K562 (cell line): Measurements from ENCODE around the gene PDE1A. TPM values are rescaled to one million over a fixed set of nuclear protein-coding genes. Genes with fewer than 3 reads are reported as not detected.

ENCODE experiments used
- ATAC-seq: fragments of 200-7000 bp; cut with Tn5 transposase; 3 replicates; pipeline ENCODE4 v1.9.1; 2020; ENCODE audit warnings: moderate library complexity
- BruUV-seq: library from RNA; stranded (reverse); fragments of 400-500 nt; replicated peaks from 2 replicates; lab custom pipeline; 2021; lab: Mats Ljungman, UMichigan
- CTCF ChIA-PET: fragments of 300-600 bp; formaldehyde crosslinking; extraction: SDS; loops from one replicate; lab custom pipeline; 2021; ENCODE audit warnings: low intra/inter-chr PET ratio; lab: Yijun Ruan, JAX
- POLR2A ChIA-PET: fragments of 300-600, 350-650 bp; sonication (Branson Sonifier 250); formaldehyde crosslinking; extraction: SDS; loops from one replicate; lab custom pipeline; 2021; ENCODE audit warnings: antibody characterized with exemption, inconsistent platforms; lab: Yijun Ruan, JAX
- DNase-seq, 4 experiments: peaks; one replicate each; pipeline versions ENCODE4 v3.0.0 to v3.0.0-alpha.2; 2011 to 2018; ENCODE audit warnings: low spot score in 3 of 4, mixed read lengths in 3 of 4; ENCODE audit errors: extremely low read depth in 1 of 4
- FAIRE-seq: peaks from 2 replicates; lab custom pipeline; 2011; peaks lifted over from hg19 to GRCh38; lab: Jason Lieb, UNC
- H2AFZ ChIP-seq: 2 replicates; pipeline ENCODE4 v1.6.0; 2011; ENCODE audit warnings: low read depth, low read length, control low read depth, inconsistent platforms
- H3K27ac ChIP-seq: fragments of 200-600 bp; 3 replicates; pipeline ENCODE4 v1.8.0; 2011; ENCODE audit warnings: low read depth, mild to moderate bottlenecking, control low read depth, inconsistent platforms, low read length, moderate library complexity, mixed read lengths; ENCODE audit errors: extremely low read depth
- H3K27me3 ChIP-seq, 2 experiments: fragments of 300-600 bp in 1 of 2; 2 replicates in 1 of 2; 3 replicates in 1 of 2; pipeline versions ENCODE4 v1.6.0 to v1.8.0; 2011; ENCODE audit warnings: inconsistent platforms in 2 of 2, low read length in 2 of 2, mild to moderate bottlenecking in 1 of 2, mixed read lengths in 1 of 2, moderate library complexity in 1 of 2; ENCODE audit not compliant: control insufficient read depth in 2 of 2, insufficient read depth in 2 of 2
- H3K36me3 ChIP-seq: fragments of 300-600 bp; 3 replicates; pipeline ENCODE4 v1.8.0; 2011; ENCODE audit warnings: mild to moderate bottlenecking, low read length, inconsistent platforms; ENCODE audit not compliant: control insufficient read depth, insufficient read depth
- H3K4me1 ChIP-seq, 2 experiments: fragments of 200-600 bp in 1 of 2; replicated peaks in 1 of 2; 2 replicates in 1 of 2; 3 replicates in 1 of 2; pipeline versions ENCODE4 v1.5.1 to v1.8.0; 2011; ENCODE audit warnings: inconsistent platforms in 2 of 2, low read length in 2 of 2, mild to moderate bottlenecking in 1 of 2, mixed read lengths in 1 of 2, moderate library complexity in 1 of 2; ENCODE audit not compliant: control insufficient read depth in 2 of 2, insufficient read depth in 2 of 2
- H3K4me2 ChIP-seq: 2 replicates; pipeline ENCODE4 v1.6.1; 2011; ENCODE audit warnings: low read length, control low read depth, inconsistent platforms, mixed read lengths; ENCODE audit not compliant: insufficient read depth
- H3K4me3 ChIP-seq: fragments of 200-600 bp; sonication (generic), shearing (Covaris generic); 2 replicates; pipeline ENCODE4 v1.5.1; 2016; ENCODE audit warnings: control low read depth, inconsistent platforms
- H3K79me2 ChIP-seq: fragments of 200-600 bp; 3 replicates; pipeline ENCODE4 v1.8.0; 2011; ENCODE audit warnings: low read length, inconsistent platforms; ENCODE audit not compliant: control insufficient read depth, insufficient read depth
- H3K9ac ChIP-seq, 2 experiments: 2 replicates each; pipeline versions ENCODE4 v1.6.0 to v1.6.1; 2011; ENCODE audit warnings: low read depth in 2 of 2, low read length in 2 of 2, control low read depth in 1 of 2, inconsistent platforms in 1 of 2, mild to moderate bottlenecking in 1 of 2, mixed read lengths in 1 of 2; ENCODE audit not compliant: insufficient read depth in 1 of 2
- H3K9me1 ChIP-seq: one replicate; pipeline ENCODE4 v1.6.0; 2011; ENCODE audit warnings: inconsistent platforms, mild to moderate bottlenecking, low read length, moderate library complexity; ENCODE audit not compliant: control insufficient read depth, insufficient read depth
- H3K9me3 ChIP-seq: replicated peaks from 2 replicates; pipeline ENCODE4 v1.5.1; 2011; ENCODE audit warnings: low read depth, low read length, inconsistent platforms; ENCODE audit not compliant: control insufficient read depth, insufficient read depth
- H4K20me1 ChIP-seq: replicated peaks from 2 replicates; pipeline ENCODE4 v1.6.1; 2011; ENCODE audit warnings: low read length, inconsistent platforms, mixed read lengths; ENCODE audit not compliant: control insufficient read depth, insufficient read depth
- CBFB ChIP-seq: sonication (generic); formaldehyde crosslinking; IDR thresholded peaks from 2 replicates; pipeline ENCODE4 v1.4.0; 2020; ENCODE audit warnings: mild to moderate bottlenecking, missing genetic modification reagents
- CBX8 ChIP-seq: fragments of 200-600 bp; sonication (generic); IDR thresholded peaks from 2 replicates; pipeline ENCODE4 v1.6.1; 2012; ENCODE audit warnings: borderline replicate concordance, mixed run types, low read depth, mild to moderate bottlenecking, moderate library complexity, mixed read lengths, low read length, control low read depth, inconsistent platforms; ENCODE audit not compliant: poor library complexity, severe bottlenecking; ENCODE audit errors: extremely low read depth
- ELF4 ChIP-seq: fragments of 450-650 bp; formaldehyde crosslinking; IDR thresholded peaks from 2 replicates; pipeline ENCODE4 v1.4.0; 2022; ENCODE audit warnings: missing genetic modification characterization
- ETV1 ChIP-seq: fragments of 450-650 bp; conservative IDR thresholded peaks from 2 replicates; pipeline ENCODE4 v1.6.1; 2016; ENCODE audit warnings: missing genetic modification characterization, control low read depth, low read depth, missing compliant biosample characterization
- HDAC3 ChIP-seq: fragments of 450-650 bp; IDR thresholded peaks from 2 replicates; pipeline ENCODE4 v1.6.1; 2018; ENCODE audit warnings: borderline replicate concordance, mild to moderate bottlenecking, moderate library complexity; ENCODE audit not compliant: partially characterized antibody
- HMG20A ChIP-seq: fragments of 450-650 bp; formaldehyde crosslinking; conservative IDR thresholded peaks from 2 replicates; pipeline ENCODE4 v1.4.0; 2020; ENCODE audit warnings: mild to moderate bottlenecking, mixed read lengths
- KHSRP ChIP-seq: fragments of 450-650 bp; IDR thresholded peaks from 2 replicates; pipeline ENCODE4 v1.6.1; 2017
- MTA1 ChIP-seq: fragments of 450-650 bp; IDR thresholded peaks from 2 replicates; pipeline ENCODE4 v1.6.1; 2017; ENCODE audit warnings: borderline replicate concordance
- PTRF ChIP-seq: fragments of 450-650 bp; IDR thresholded peaks from 2 replicates; pipeline ENCODE4 v1.6.1; 2016; ENCODE audit warnings: mild to moderate bottlenecking, missing genetic modification characterization, missing compliant biosample characterization
- PYGO2 ChIP-seq: fragments of 450-650 bp; IDR thresholded peaks from 2 replicates; pipeline ENCODE4 v1.6.1; 2016; ENCODE audit warnings: mild to moderate bottlenecking, missing genetic modification characterization, moderate library complexity, missing compliant biosample characterization
- SAFB2 ChIP-seq: fragments of 200-400 bp; formaldehyde crosslinking; IDR thresholded peaks from 2 replicates; pipeline ENCODE4 v1.6.1; 2018; ENCODE audit warnings: borderline replicate concordance, low read length, low read depth, moderate library complexity; ENCODE audit not compliant: severe bottlenecking
- WGBS: fragments of 100-300 bp; shearing (Covaris generic); methylation state at CpG from one replicate; pipeline ENCODE4 v1.1.6; 2016; ENCODE audit warnings: low coverage, mixed read lengths; ENCODE audit not compliant: insufficient coverage; ENCODE audit errors: missing lambda C conversion rate; 5-methylcytosine and 5-hydroxymethylcytosine counted together
- in situ Hi-C: fragments of 300-500 bp; cut with MboI; formaldehyde crosslinking; loops from 4 replicates; pipeline ENCODE4 v1.15.0; 2018; ENCODE audit warnings: inconsistent platforms, mixed read lengths
- intact Hi-C: fragments of 100-400 bp; cut with micrococcal nuclease; formaldehyde crosslinking; loops from 2 replicates; pipeline ENCODE4 v1.14.2; 2022
- polyA plus RNA-seq, 8 experiments: library from polyadenylated mRNA; depleted of rRNA in 4 of 8; stranded (reverse) in 5 of 8; unstranded in 3 of 8; fragments of >200 nt; fragmentation: Nextera tagmentation in 2 of 8; fragmentation: Illumina TruSeq in 1 of 8; extraction: Ambion mirVana in 2 of 8; extraction: Trizol in 1 of 8; gene quantifications; 2 replicates each; pipeline versions ENCODE4 v1.2.1 to v1.2.3, GENCODE V29; 2011 to 2014; ENCODE audit warnings: inconsistent platforms in 1 of 8, missing spikeins in 1 of 8
- total RNA-seq, 7 experiments: library from RNA; depleted of rRNA in 6 of 7; stranded (reverse); fragments of >200 nt in 6 of 7; fragmentation: Illumina TruSeq in 2 of 7; extraction: Trizol in 2 of 7; gene quantifications; 2 replicates each; pipeline versions ENCODE4 v1.2.1 to v1.2.3, GENCODE V29; 2011 to 2021; ENCODE audit warnings: low replicate concordance in 1 of 7
- TF ChIP-seq, protein P1 (sequence below): fragments of 450-650 bp; formaldehyde crosslinking; IDR thresholded peaks from 2 replicates; pipeline ENCODE4 v1.4.0; 2022; ENCODE audit warnings: missing genetic modification characterization
- TF ChIP-seq, protein P2 (sequence below): fragments of 450-650 bp; formaldehyde crosslinking; IDR thresholded peaks from 2 replicates; pipeline ENCODE4 v1.4.0; 2020; ENCODE audit warnings: mild to moderate bottlenecking, moderate library complexity

PDE1A gene
- total and polyA plus RNA-seq, 9 of the 15 experiments (the other 6 are each of a cell fraction or from before 2014, with no cell fraction given): 0.14 to 0.91 (median 0.32) TPM

DNA sequence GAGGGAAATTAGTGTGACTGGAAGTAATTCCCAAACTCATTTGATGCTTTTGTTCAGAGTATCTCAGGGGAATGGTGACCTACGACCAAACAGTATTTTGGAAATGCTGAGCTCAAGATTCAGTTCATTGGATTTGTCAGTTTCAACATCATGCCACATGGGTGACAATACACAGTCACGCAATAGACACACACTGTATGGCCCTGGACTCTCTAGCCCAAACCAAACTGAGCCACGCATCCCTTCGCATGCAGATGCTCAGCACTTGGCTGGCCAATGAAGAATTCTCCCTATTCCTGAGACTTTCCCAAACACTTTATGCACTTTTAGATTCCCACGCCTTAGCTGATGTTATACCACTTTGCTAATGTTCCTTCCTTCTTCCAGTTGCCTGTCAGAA, 10.0 kb downstream of the PDE1A start:
- no TSS peak for BruUV-seq
- intact Hi-C loops (no loop called here), in situ Hi-C loops (no loop called here)
- DNase-seq: no peak
- TF ChIP-seq HMG20A (CRISPR knock-in tag) (no peak), PYGO2 (tag) (no peak), KHSRP (no peak), PTRF (no peak), MTA1 (no peak), CBFB (no peak), ETV1 (tag) (no peak), HDAC3 (no peak), ELF4 (CRISPR knock-in tag) (no peak), SAFB2 (no peak), CBX8 (no peak)
- TF ChIP-seq, protein P1, sequence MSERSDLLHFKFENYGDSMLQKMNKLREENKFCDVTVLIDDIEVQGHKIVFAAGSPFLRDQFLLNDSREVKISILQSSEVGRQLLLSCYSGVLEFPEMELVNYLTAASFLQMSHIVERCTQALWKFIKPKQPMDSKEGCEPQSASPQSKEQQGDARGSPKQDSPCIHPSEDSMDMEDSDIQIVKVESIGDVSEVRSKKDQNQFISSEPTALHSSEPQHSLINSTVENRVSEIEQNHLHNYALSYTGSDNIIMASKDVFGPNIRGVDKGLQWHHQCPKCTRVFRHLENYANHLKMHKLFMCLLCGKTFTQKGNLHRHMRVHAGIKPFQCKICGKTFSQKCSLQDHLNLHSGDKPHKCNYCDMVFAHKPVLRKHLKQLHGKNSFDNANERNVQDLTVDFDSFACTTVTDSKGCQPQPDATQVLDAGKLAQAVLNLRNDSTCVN (CRISPR knock-in tag): no peak
- TF ChIP-seq, protein P2, sequence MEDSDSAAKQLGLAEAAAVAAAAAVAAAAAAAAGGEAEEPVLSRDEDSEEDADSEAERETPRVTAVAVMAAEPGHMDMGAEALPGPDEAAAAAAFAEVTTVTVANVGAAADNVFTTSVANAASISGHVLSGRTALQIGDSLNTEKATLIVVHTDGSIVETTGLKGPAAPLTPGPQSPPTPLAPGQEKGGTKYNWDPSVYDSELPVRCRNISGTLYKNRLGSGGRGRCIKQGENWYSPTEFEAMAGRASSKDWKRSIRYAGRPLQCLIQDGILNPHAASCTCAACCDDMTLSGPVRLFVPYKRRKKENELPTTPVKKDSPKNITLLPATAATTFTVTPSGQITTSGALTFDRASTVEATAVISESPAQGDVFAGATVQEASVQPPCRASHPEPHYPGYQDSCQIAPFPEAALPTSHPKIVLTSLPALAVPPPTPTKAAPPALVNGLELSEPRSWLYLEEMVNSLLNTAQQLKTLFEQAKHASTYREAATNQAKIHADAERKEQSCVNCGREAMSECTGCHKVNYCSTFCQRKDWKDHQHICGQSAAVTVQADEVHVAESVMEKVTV (CRISPR knock-in tag): no peak
- Histone ChIP-seq H3K9me3 (no peaks in the 10 kb centered on the region), H2AFZ (no peak overlapping the region), H3K4me3 (no peak overlapping the region), H3K9ac (no peak overlapping the region), H3K79me2 (no peaks in the 10 kb centered on the region), H3K4me1 (no peaks in the 10 kb centered on the region), H3K27ac (no peak overlapping the region), H3K9me1 (no peaks in the 10 kb centered on the region), H4K20me1 (no peaks in the 10 kb centered on the region), H3K36me3 (no peaks in the 10 kb centered on the region), H3K27me3 (no peaks in the 10 kb centered on the region), H3K4me2 (no peak overlapping the region)
- CTCF ChIA-PET: no interaction called here
- 3% methylated on average over 5 of the region's 5 CpGs for WGBS
- no peak for FAIRE-seq
- ATAC-seq: no peak
- POLR2A ChIA-PET: no interaction called here
